Left ventricle myocardium superior (tissue), 1 donor: ENCODE data around the gene TNS4. TPM values are rescaled to one million over a fixed set of nuclear protein-coding genes. Genes with fewer than 3 reads are reported as not detected.

Experiments used
- ATAC-seq: fragments of 200-7000 bp; cut with Tn5 transposase; one replicate; pipeline ENCODE4 v1.9.1; 2020; ENCODE audit warnings: mild to moderate bottlenecking, moderate library complexity
- DNase-seq: peaks from one replicate; pipeline ENCODE4 v3.0.0-alpha.2; 2020
- intact Hi-C: fragments of 100-400 bp; cut with micrococcal nuclease; formaldehyde crosslinking; loops from one replicate; pipeline ENCODE4 v1.11.0; 2022
- total RNA-seq: library from RNA; stranded (reverse); fragmentation: NEBNext Ultra II Directional; extraction: Animal tissue kit (Norgen Biotek cat#: 25700); gene quantifications from one replicate; pipeline ENCODE4 v1.2.1, GENCODE V29; 2021
- donor health status: DM: no; HTN: yes; CAD: no; lungs with severe emphysema.

Gene TNS4
- total RNA-seq, 1 donor from 2014 or later: not detected

DNA sequence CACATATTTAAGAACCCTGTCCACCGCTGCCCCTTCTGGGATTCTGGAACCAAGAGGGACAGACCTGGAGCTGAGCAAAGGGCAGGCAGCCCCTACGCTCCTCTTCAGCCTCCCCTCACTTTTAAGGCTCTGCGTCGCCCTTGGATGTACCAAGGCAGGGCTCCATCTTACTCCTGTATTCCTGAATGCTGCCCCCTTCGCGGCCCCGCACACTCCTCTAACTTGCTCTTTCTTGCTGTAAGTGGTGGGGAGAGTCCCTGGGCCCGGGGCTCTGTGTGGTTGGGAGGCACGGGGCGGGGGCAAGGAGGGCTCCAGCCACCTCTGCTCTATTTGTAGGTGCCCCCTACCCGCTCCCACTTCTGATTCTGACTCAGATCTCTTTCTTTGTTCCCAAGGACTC is 1.2 kb downstream of the TNS4 start:
- intact Hi-C loops: no loop called here
- DNase-seq: no peak
- ATAC-seq: no peak

GRCh38 chr17:40499551-40500189 is 1.8 kb downstream of the TNS4 start:
- ATAC-seq (peak; percentile 98), DNase-seq (peak; percentile 91)
- intact Hi-C loops: no loop called here

GRCh38 chr17:40498281-40499084 is 2.9 kb downstream of the TNS4 start:
- no peak for ATAC-seq
- intact Hi-C loops: no loop called here
- DNase-seq: no peak

DNA sequence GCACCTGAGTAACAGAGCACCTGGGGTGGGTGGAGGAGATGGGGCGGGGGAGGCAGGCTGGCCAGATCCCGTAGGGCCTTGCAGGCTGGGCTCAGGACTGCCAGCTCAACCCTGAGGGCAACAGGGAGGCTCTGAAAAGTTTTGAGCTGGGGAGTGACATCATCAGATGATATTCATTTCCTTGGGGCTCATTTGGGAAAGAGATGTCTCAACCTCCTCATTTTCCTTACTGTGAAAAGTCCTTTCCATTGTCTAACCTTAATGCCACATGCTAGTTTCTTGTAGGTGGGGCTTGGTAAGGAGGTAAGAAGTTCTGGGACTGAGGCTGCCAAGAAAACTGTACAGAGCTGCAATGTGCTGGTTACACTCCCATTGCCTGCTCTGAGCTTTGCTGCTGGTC is 3.7 kb downstream of the TNS4 start:
- DNase-seq: no peak
- intact Hi-C loops: no loop called here
- no peak for ATAC-seq

DNA sequence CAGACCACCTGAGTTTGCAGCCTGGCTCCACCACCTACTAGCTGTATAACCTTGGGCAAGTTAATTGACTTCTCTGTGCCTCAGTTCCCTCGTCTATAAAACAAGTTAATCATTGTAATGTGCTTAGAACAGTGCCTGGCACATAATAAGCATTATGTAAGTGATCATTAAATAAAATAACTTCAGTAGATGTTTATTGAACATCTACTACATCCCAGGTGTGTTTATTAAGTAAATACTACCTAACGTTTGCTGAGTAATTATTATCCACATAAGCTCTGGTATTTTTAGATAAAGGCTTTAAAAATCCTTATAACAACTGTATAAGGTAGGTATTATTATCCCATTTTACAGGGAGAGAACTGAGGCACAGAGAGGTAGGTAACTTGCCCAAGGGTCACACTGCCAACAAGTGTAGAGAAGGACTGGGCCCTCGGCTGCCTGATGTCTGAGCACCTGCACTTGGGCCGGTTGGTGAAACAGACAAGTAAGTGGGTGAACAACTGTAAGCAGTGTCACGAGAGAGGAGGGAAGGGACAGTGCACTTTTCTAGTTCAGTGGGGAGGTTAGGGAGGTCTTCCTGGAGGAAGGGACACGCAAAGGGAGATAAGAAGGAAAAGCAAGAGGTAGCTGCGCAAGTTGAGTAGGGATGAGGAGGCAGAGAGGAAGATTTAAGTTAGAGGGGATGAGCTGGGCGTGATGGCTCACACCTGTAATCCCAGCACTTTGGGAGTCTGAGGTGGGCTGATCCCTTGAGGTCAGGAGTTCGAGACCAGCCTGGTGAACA is 4.6 kb downstream of the TNS4 start:
- no peak for ATAC-seq
- intact Hi-C loops: no loop called here
- DNase-seq: no peak

- DNase-seq (no peak), ATAC-seq (no peak)
- intact Hi-C loops: no loop called here
Measured at GRCh38 chr17:40496170-40496569, 5.3 kb downstream of the TNS4 start.

- intact Hi-C loops: no loop called here
- no peak for ATAC-seq
- DNase-seq: no peak
Measured at GRCh38 chr17:40495140-40495539, 6.3 kb downstream of the TNS4 start.

DNA sequence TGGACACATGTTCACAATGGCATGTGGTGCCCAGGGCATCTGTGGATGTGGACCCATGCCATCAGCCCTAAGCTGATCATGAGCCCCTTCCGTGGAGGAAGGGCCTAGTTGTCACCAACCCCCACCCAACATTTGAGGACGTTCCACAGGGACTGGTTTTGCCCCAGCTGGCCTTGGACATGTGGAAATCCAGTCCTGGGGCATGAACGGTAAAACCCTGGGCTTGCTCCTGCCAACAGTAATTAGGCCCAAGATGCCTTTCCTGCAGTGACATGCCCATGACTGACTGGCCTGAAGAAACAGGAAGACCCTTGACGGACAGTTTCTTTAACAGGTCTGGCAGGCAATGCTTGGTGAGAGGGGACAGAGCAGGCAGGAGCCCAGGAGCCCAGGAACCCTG is 7.7 kb downstream of the TNS4 start:
- DNase-seq (no peak), ATAC-seq (no peak)
- intact Hi-C loops: no loop called here

GRCh38 chr17:40491486-40491885 is 9.9 kb downstream of the TNS4 start:
- DNase-seq: no peak
- intact Hi-C loops: no loop called here

DNA sequence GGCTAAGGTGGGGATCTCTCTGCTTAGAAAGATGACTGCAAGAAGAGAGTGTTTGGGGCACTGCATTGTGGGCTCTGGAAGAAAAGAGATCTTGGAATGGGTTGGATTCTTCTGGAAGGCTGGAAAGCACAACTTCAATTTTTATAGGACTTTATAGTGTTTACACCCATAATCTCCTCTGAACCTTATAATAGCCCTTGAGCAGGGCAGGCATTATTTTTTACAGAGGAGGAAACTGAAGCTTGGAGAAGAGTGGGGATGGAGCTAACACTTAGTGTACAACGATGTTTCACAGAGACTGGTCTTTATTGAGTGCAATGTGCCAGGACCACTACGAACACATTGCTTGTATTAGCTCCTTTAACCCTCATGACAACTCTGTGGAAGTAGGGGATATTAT is 10.4 kb downstream of the TNS4 start:
- intact Hi-C loops: no loop called here
- ATAC-seq (no peak), DNase-seq (no peak)

More at GRCh38 chr17:40491486-40491885, 9.9 kb downstream of the TNS4 start:
- no peak for ATAC-seq

DNA sequence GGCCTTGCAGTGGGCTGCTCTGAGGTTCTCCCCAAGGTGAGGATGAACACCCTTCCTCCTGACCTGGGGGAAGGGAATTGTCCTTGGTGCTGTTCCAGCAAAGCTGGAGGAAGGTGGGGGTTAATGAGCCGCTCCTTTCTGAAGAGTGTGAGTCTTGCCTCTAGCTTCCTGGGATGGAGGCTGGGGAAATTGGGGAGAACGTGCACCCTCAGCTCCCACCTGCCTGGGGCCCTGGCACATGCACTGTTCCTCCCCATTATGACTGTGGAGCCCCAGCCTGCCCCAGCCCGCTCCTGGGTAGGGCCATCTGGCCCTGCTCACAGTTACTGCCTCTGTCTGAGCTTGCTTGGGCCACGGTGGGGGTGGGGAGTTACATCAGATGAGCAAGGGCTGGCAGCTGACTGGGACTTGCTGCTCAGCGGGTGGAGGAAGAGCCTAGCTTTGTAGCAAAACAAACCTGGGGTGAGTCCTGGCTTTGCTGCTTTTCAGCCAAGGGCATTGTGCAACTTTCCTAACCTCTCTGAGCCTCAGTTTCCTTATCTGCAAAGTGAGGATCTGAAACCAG is 11.1 kb downstream of the TNS4 start:
- intact Hi-C loops: no loop called here
- DNase-seq (peak; percentile 60), ATAC-seq (peak; percentile 50)

GRCh38 chr17:40487371-40488020 is 13.9 kb downstream of the TNS4 start:
- no peak for ATAC-seq
- intact Hi-C loops: no loop called here

GRCh38 chr17:40486522-40487370 is 14.7 kb downstream of the TNS4 start:
- DNase-seq: no peak
- ATAC-seq: no peak
- intact Hi-C loops: no loop called here

More at GRCh38 chr17:40487371-40488020, 13.9 kb downstream of the TNS4 start:
- DNase-seq: no peak

DNA sequence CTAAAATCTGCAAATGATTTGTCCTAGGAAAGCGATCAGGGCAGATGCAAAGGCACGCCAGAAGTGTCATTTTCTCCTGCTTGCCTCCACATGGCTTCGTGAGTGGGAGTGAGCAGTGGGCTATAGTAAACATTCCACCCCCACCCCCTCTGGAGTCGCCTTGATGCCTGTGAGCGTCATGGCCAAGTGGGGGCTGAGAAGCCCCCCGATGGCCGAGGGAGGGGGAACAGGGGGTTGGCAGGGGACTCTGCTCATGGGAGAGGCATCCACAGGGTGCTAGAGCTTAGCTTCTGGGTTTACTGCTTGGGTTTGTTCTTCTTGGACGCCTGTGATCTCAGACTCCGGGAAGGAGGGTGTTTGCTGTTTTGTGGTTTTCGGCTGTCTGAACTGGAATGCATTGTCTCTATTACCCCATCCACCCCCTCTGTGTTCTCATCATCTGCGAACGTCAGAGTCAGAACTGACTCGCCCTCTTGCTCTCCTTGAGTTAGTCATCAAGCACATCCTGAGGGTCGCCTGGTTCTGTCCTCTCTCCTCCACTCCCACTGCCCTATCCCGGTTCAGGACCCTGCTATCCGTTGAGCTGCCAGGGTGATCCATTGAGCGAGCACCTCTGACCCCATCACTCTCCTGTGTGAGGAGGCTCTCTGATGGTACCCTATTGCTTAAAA is 15.4 kb downstream of the TNS4 start:
- intact Hi-C loops: no loop called here
- DNase-seq (no peak), ATAC-seq (peak; percentile 76)

DNA sequence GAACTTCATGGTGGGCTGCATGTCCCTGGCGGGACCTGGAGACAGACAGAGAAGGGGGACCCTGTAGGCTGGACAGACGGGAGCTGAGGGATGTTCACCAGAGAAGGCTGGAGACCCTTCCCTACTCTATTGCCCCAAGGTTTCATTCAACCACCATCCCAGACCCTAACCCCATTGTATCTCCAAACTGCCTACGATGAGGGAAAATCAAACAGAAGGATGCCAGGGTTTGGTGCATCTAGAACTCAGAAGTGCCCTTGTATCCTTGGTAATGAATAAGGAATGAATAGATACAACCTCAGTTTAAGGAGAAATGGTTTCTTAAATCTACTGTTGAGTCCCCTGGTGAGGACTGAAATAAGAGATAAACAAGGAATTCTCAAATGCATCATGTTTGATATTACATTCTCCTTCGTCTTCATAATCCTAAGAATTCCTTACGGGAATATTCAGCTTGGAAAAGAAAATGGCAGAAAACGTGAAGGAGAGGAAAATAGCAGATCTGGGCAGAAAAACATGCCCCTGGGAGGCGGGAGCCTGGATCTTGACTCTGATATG is 16.4 kb downstream of the TNS4 start:
- intact Hi-C loops: no loop called here
- no peak for ATAC-seq
- DNase-seq: no peak

GRCh38 chr17:40484285-40484972 is 17.0 kb downstream of the TNS4 start:
- intact Hi-C loops: no loop called here
- ATAC-seq: no peak
- no peak for DNase-seq

DNA sequence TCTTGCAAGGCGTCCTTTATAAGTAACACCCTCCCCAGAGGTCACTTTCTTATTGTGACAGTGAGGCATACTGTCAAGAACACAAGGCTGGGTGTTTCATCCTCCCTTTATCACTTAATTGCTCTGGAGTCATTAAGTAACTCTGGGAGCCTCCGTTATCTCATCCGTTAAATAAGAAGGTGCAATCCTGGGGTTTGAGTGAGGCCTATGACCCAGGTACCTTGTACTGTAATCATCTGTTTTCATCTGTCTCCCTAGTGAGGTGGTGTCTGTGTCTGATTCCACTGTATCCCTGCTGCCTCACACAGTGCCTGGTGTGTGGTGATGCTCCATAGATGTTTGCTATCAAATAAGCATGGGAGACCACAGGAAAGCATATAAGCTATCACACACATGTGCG is 17.7 kb downstream of the TNS4 start:
- intact Hi-C loops: no loop called here

More for the DNA sequence above, 17.7 kb downstream of the TNS4 start:
- ATAC-seq (no peak), DNase-seq (no peak)
